NCI-H526 treated with DMSO at 0.1 percent for 48 hours (cell line): ENCODE results near the gene TOM1L2.
A peak's percentile ranks its signal among the peaks of the same experiment; 100 is the strongest.

Experiments used
- DNase-seq: peaks from one replicate; lab custom pipeline; 2025; lab: John Stamatoyannopoulos, UW

Gene TOM1L2

GRCh38 chr17:17847726-17848125 lies 124.5 kb downstream of the TOM1L2 start:
- DNase-seq: no peak

GRCh38 chr17:17847118-17847689 lies 125.0 kb downstream of the TOM1L2 start:
- no peak for DNase-seq

GRCh38 chr17:17846645-17847044 lies 125.6 kb downstream of the TOM1L2 start:
- DNase-seq: no peak

GRCh38 chr17:17846003-17846402 lies 126.2 kb downstream of the TOM1L2 start:
- no peak for DNase-seq

GRCh38 chr17:17845046-17845775 lies 127.0 kb downstream of the TOM1L2 start:
- no peak for DNase-seq

GRCh38 chr17:17844500-17844899 lies 127.7 kb downstream of the TOM1L2 start:
- no peak for DNase-seq

GRCh38 chr17:17844079-17844478 lies 128.1 kb downstream of the TOM1L2 start:
- DNase-seq: no peak

GRCh38 chr17:17843096-17843495 lies 129.1 kb downstream of the TOM1L2 start:
- no peak for DNase-seq

GRCh38 chr17:17842111-17842876 lies 129.9 kb downstream of the TOM1L2 start:
- no peak for DNase-seq

GRCh38 chr17:17841601-17842025 lies 130.6 kb downstream of the TOM1L2 start:
- no peak for DNase-seq

GRCh38 chr17:17840751-17841591 lies 131.2 kb downstream of the TOM1L2 start:
- DNase-seq: no peak

GRCh38 chr17:17839791-17840707 lies 132.2 kb downstream of the TOM1L2 start:
- DNase-seq: peak; percentile 56

- no peak for DNase-seq
Measured at GRCh38 chr17:17837966-17838962, 133.9 kb downstream of the TOM1L2 start.

- no peak for DNase-seq
Measured at GRCh38 chr17:17837380-17837821, 134.8 kb downstream of the TOM1L2 start.

GRCh38 chr17:17836818-17837379 lies 135.3 kb downstream of the TOM1L2 start, which contains the start of gene SREBF1:
TSS of gene SREBF1 (minus strand) at chr17:17836986. CDS start at chr17:17836817, 169 bp downstream.
- no peak for DNase-seq

GRCh38 chr17:17836250-17836817 lies 135.9 kb downstream of the TOM1L2 start:
- DNase-seq: peak; percentile 75

GRCh38 chr17:17835415-17836249 lies 136.6 kb downstream of the TOM1L2 start:
- no peak for DNase-seq

GRCh38 chr17:17834974-17835373 lies 137.2 kb downstream of the TOM1L2 start:
- no peak for DNase-seq
